GM21423 (cell line): ENCODE data around the gene FRZB.
"Not testable (repeated sequence)": the region's sequence is repeated elsewhere in the genome, so short reads cannot be mapped to it uniquely, and the experiment has no call there.

Source experiments
- ATAC-seq: cut with Tn5 transposase; IDR thresholded peaks from one replicate; pipeline ENCODE4 v1.9.1; 2021; ENCODE audit warnings: mild to moderate bottlenecking, moderate library complexity; ENCODE audit not compliant: unreplicated experiment

FRZB gene, protein sequence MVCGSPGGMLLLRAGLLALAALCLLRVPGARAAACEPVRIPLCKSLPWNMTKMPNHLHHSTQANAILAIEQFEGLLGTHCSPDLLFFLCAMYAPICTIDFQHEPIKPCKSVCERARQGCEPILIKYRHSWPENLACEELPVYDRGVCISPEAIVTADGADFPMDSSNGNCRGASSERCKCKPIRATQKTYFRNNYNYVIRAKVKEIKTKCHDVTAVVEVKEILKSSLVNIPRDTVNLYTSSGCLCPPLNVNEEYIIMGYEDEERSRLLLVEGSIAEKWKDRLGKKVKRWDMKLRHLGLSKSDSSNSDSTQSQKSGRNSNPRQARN

DNA sequence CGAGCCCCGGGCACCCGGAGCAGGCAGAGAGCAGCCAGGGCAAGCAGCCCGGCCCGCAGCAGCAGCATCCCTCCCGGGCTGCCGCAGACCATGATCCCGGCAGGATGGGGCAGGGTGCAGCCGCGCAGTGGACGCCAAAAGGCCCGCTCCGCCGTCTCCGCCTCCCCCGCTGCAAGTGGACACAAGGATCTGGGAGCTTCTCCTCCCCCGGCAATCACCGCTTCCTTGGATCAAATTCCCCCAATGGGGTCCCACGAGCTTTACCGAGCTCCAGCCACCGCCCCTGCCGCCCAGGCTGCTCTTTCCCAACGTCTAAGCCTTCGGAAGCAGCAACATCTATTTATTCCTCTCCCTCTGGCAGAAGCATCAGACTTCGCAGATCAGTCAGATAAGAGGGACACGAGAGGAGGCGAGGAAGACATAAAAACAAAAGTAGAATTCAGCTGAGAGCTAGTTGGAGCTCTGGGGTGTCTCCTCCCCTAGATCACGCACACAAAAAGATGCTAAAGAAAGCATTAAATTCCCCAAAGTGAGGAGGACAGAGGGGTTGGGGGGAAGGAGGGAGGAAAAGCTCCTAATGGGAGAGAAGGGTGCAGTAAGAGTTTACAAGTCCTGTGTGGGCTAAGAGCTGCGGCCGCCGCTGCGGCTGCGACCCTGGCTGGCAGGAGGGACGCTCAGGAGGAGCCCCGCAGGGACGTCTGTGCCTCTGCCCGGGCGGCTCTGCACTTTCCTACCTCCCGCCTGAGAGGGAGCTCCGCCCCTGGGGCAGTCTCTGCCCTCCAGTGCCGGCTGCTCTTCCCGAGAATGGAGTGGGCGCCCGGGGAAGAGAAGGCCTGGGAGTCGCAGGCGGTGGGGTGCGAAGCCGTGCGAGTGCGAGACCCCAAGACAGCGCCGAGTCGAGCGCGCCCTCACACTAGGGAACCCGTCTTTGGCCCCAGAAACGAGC, at the start of gene FRZB:
TSS of gene FRZB (minus strand) at position 177 of the 946 bp plus-strand sequence. CDS start at position 92, 85 bp downstream.
- ATAC-seq = no peak

GRCh38 chr2:182915369-182916326, 49.2 kb upstream of the FRZB start:
- no peak for ATAC-seq

DNA sequence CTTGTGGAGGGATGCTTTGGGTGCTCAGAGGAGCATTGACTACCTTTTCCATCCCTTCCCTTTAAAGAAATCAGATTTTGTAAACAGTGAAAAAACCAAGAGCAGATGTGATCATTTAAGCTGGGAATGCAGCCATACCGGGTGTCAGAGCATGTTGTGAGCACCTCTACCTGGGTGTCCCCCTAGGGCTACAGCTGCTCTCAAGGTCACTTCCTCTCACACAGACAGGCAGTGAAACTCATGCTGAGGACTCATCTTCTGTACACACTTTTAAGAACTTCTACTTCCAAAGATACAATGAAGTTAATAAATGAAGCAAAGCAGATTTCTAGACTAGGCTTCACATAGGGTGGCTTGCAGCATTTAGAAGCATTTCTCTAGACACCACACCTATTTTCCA, 48.4 kb upstream of the FRZB start:
- ATAC-seq = no peak

DNA sequence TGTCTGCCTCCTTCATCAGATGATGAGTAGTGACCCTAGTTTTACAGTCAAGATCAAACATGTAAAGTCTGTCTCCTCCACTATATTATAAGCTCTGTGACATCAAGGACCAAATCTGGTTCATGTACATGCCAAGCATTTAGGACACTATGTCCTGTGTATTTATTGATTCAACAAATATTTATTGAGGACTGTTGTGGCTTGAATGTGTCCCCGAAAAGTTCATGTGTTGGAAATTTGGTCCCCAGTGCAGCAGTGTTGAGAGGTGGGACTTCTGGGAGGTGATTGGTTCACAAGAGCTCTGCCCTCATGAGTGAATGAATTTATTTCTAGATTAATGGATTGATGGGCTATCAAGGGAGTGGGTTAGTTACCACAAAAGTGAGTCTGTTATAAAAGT, 46.6 kb upstream of the FRZB start:
- ATAC-seq = no peak

GRCh38 chr2:182912518-182912915, 46.1 kb upstream of the FRZB start:
- no peak for ATAC-seq

GRCh38 chr2:182911813-182912517, 45.5 kb upstream of the FRZB start:
- ATAC-seq = no peak

DNA sequence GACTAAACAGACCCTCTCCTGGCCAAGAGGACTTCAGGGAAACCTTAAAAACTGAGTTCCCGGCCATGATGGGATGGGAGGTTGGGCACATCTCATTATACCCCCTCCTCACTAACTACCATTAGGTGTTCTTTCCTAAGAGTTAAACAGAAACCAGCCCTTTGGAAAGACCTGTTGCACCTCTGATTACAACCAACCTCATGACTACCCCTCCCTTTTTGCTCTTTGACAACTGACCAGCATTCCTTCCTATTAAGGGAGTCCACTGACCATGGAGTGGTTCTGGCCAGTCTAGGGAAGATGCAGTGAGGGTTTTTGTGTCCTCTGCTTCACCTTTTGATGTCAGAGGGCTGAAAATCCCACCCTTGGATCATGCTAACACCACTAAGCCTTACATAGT, 44.5 kb upstream of the FRZB start:
- ATAC-seq = no peak

GRCh38 chr2:182907081-182907830, 40.8 kb upstream of the FRZB start:
- ATAC-seq = no peak

DNA sequence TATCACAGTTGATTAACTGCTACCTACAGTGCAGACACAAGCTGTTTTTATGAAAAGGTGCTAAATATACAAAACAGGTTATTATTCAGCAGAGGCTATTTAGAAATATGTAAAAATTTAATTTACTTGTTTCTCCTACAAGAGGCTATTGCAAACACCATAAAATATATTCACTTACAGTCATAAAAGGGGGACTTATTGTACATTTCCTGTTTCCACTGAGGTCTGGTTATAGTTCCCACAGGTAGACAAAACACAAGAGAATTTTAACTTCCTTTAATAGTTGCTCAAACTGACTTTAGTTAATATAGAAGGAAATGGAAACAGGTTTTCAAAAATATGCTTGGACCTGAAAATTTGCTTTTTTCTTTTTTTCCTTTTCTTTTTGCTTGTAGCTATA, 40.0 kb upstream of the FRZB start:
- no peak for ATAC-seq

- ATAC-seq = no peak
These were observed 38.4 kb upstream of the FRZB start for GRCh38 chr2:182904844-182905243.

DNA sequence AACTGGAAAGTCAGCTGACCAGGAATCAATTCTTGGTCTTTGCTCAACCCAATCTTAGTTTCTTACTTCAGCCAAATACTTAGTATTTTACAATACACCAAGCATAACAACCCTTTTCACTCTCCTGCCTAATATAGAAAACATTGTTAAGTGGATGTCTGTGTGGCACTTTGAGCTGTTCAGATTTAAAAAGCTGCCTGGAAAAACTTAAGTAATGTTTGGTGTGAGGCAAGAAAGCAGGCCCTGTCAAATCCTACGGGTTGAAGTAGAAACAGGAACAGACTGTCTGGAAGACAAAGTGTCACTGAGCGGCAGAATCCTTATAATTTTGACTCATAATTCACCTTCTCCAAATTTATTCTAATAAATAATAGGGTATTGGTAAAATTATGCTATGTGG, 37.1 kb upstream of the FRZB start:
- ATAC-seq = no peak

- no peak for ATAC-seq
These were observed 35.3 kb upstream of the FRZB start for GRCh38 chr2:182901748-182902147.

- ATAC-seq = no peak
These were observed 32.3 kb upstream of the FRZB start for GRCh38 chr2:182898718-182899117.

DNA sequence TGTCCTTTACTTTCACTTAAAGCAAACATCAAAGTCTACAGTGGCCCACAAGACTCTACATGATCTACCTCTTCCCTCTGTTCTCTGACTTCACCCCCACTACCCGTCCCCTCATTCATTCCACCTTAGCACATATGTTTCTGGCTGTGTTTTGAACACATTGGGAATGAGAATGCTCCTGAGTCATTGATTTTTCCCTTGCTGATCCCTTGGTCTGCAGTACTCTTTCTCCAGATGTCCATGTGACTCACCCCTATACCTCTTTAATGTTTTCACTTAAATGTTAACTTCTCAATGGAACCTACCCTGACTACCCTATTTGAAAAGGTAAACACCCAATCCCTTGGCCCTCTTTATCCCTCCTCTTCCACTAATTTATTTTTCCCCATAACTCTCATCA, 30.7 kb upstream of the FRZB start:
- ATAC-seq = no peak

GRCh38 chr2:182895798-182896197, 29.4 kb upstream of the FRZB start:
- no peak for ATAC-seq

- ATAC-seq = no peak
These were observed 28.7 kb upstream of the FRZB start for GRCh38 chr2:182895169-182895568.

GRCh38 chr2:182894174-182894573, 27.7 kb upstream of the FRZB start:
- no peak for ATAC-seq

- no peak for ATAC-seq
These were observed 27.2 kb upstream of the FRZB start for GRCh38 chr2:182893666-182894065.

GRCh38 chr2:182893035-182893434, 26.6 kb upstream of the FRZB start:
- ATAC-seq = not testable (repeated sequence)

DNA sequence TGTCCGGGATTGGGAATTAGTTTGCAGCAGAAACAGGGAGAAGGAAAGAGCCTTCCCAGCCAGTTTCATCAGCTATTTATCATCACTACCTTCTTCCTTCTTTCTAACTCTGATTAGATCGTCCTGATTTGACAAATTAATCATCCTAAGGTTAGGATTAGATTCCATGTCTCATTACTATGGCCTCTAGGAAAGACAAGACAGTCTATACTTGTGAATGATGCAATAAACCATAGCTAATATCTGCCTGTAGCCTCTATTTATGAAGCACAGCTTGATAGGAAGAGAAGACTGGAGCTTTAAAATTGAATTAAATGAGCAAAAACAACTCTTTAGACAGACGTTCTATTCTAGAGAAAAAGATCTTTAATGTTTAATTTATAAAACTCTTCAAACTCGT, 25.2 kb upstream of the FRZB start:
- ATAC-seq = no peak
